ENCODE data around the gene CD1B. TPM values are rescaled to one million over a fixed set of nuclear protein-coding genes. Genes with fewer than 3 reads are reported as not detected.

Gene CD1B
- total and polyA plus RNA-seq, 3 experiments from 2014 or later, result not detected

- no peaks in the 10 kb centered on the region for H3K4me1 ChIP-seq (ENCODE audit: insufficient read depth, low read length)
- DNase-seq, result no peak
- no peaks in the 10 kb centered on the region for H3K36me3 Mint-ChIP-seq
- ChIA-PET POLR2A (no interaction called here), CTCF (no interaction called here)
- peaks cover 0 to 9% (median 3%) of the 10 kb centered on the region in 5 donors for H3K9me3 Mint-ChIP-seq
- H3K27ac Mint-ChIP-seq, result no peak overlapping the region
- no peaks in the 10 kb centered on the region for H3K9me3 ChIP-seq (ENCODE audit: low read length)
- H3K4me1 Mint-ChIP-seq, result no peaks in the 10 kb centered on the region
- H3K36me3 ChIP-seq (ENCODE audit: insufficient read depth, low read length), result no peaks in the 10 kb centered on the region
- peaks cover 2 to 41% of the 10 kb centered on the region in 2 donors for H3K27me3 Mint-ChIP-seq
- H3K27me3 ChIP-seq (ENCODE audit: insufficient read depth, low read length, poor library complexity, severe bottlenecking), result no peaks in the 10 kb centered on the region
- H3K4me3 Mint-ChIP-seq, result no peak overlapping the region
- H3K27ac ChIP-seq (ENCODE audit: low read depth, low read length), result no peak overlapping the region
- no peak overlapping the region for H3K4me3 ChIP-seq (ENCODE audit: low read length)
These were observed 7.5 kb downstream of the CD1B start for GRCh38 chr1:158323866-158324265.

- Histone ChIP-seq H3K27me3 (ENCODE audit: insufficient read depth, low read length, poor library complexity, severe bottlenecking) (no peaks in the 10 kb centered on the region), H3K4me3 (ENCODE audit: low read length) (no peak overlapping the region), H3K36me3 (ENCODE audit: insufficient read depth, low read length) (no peaks in the 10 kb centered on the region), H3K27ac (ENCODE audit: low read depth, low read length) (no peak overlapping the region), H3K4me1 (ENCODE audit: insufficient read depth, low read length) (no peaks in the 10 kb centered on the region), H3K9me3 (ENCODE audit: low read length) (no peaks in the 10 kb centered on the region)
- Mint-ChIP-seq H3K27ac (no peak overlapping the region), H3K9me3 (peaks cover 10 to 29% (median 12%) of the 10 kb centered on the region in 5 donors), H3K4me1 (no peaks in the 10 kb centered on the region), H3K27me3 (peaks cover 7% of the 10 kb centered on the region in 2 donors), H3K4me3 (no peak overlapping the region), H3K36me3 (no peaks in the 10 kb centered on the region)
- ChIA-PET CTCF (no interaction called here), POLR2A (no interaction called here)
- DNase-seq, result no peak
These were observed 20.3 kb downstream of the CD1B start for GRCh38 chr1:158311066-158311465.

- Mint-ChIP-seq H3K4me1 (no peaks in the 10 kb centered on the region), H3K4me3 (no peak overlapping the region), H3K27me3 (peaks cover 7 to 8% of the 10 kb centered on the region in 2 donors), H3K27ac (no peak overlapping the region), H3K36me3 (no peaks in the 10 kb centered on the region), H3K9me3 (peaks cover 7 to 27% (median 12%) of the 10 kb centered on the region in 5 donors)
- Histone ChIP-seq H3K27me3 (ENCODE audit: insufficient read depth, low read length, poor library complexity, severe bottlenecking) (no peaks in the 10 kb centered on the region), H3K4me1 (ENCODE audit: insufficient read depth, low read length) (no peaks in the 10 kb centered on the region), H3K27ac (ENCODE audit: low read depth, low read length) (no peak overlapping the region), H3K9me3 (ENCODE audit: low read length) (no peaks in the 10 kb centered on the region), H3K4me3 (ENCODE audit: low read length) (no peak overlapping the region), H3K36me3 (ENCODE audit: insufficient read depth, low read length) (no peaks in the 10 kb centered on the region)
- ChIA-PET POLR2A (no interaction called here), CTCF (no interaction called here)
- DNase-seq, result no peak
These were observed 20.7 kb downstream of the CD1B start for GRCh38 chr1:158310623-158311022.

- no peak for DNase-seq
- Mint-ChIP-seq H3K27ac (no peak overlapping the region), H3K4me1 (no peaks in the 10 kb centered on the region), H3K27me3 (peaks cover 20 to 36% of the 10 kb centered on the region in 2 donors), H3K36me3 (peaks cover 0 to 6% (median 2%) of the 10 kb centered on the region in 3 donors), H3K4me3 (no peak overlapping the region), H3K9me3 (peaks cover 13 to 28% (median 21%) of the 10 kb centered on the region in 5 donors)
- Histone ChIP-seq H3K27me3 (ENCODE audit: insufficient read depth, low read length, poor library complexity, severe bottlenecking) (no peaks in the 10 kb centered on the region), H3K4me3 (ENCODE audit: low read length) (no peak overlapping the region), H3K27ac (ENCODE audit: low read depth, low read length) (no peak overlapping the region), H3K9me3 (ENCODE audit: low read length) (no peaks in the 10 kb centered on the region), H3K36me3 (ENCODE audit: insufficient read depth, low read length) (no peaks in the 10 kb centered on the region), H3K4me1 (ENCODE audit: insufficient read depth, low read length) (no peaks in the 10 kb centered on the region)
- POLR2A ChIA-PET, result no interaction called here
- CTCF ChIA-PET, result interaction anchor here (1.3 kb wide), 1 partner anchor 35 kb away, joined by 3 read pairs; no protein-coding TSS in a partner anchor
These were observed 35.5 kb downstream of the CD1B start for GRCh38 chr1:158295791-158296190.

- Mint-ChIP-seq H3K4me1 (peaks cover 6 to 9% (median 7%) of the 10 kb centered on the region in 3 donors), H3K36me3 (no peaks in the 10 kb centered on the region), H3K4me3 (no peak overlapping the region), H3K27ac (no peak overlapping the region), H3K9me3 (no peaks in the 10 kb centered on the region), H3K27me3 (peaks cover 7 to 27% of the 10 kb centered on the region in 2 donors)
- CTCF ChIA-PET, result no interaction called here
- Histone ChIP-seq H3K27me3 (ENCODE audit: insufficient read depth, low read length, poor library complexity, severe bottlenecking) (no peaks in the 10 kb centered on the region), H3K27ac (ENCODE audit: low read depth, low read length) (no peak overlapping the region), H3K4me1 (ENCODE audit: insufficient read depth, low read length) (no peaks in the 10 kb centered on the region), H3K9me3 (ENCODE audit: low read length) (no peaks in the 10 kb centered on the region), H3K4me3 (ENCODE audit: low read length) (no peak overlapping the region), H3K36me3 (ENCODE audit: insufficient read depth, low read length) (no peaks in the 10 kb centered on the region)
- POLR2A ChIA-PET, result no interaction called here
- DNase-seq, result no peak
These were observed 40.9 kb downstream of the CD1B start for GRCh38 chr1:158290321-158290844.

- Histone ChIP-seq H3K4me3 (ENCODE audit: low read length) (no peak within 1 kb of the TSS), H3K36me3 (ENCODE audit: insufficient read depth, low read length) (no peaks in the 10 kb centered on the region), H3K27me3 (ENCODE audit: insufficient read depth, low read length, poor library complexity, severe bottlenecking) (no peaks in the 10 kb centered on the region), H3K27ac (ENCODE audit: low read depth, low read length) (no peak within 1 kb of the TSS), H3K4me1 (ENCODE audit: insufficient read depth, low read length) (no peaks in the 10 kb centered on the region), H3K9me3 (ENCODE audit: low read length) (no peaks in the 10 kb centered on the region)
- Mint-ChIP-seq H3K4me3 (no peak within 1 kb of the TSS), H3K36me3 (no peaks in the 10 kb centered on the region), H3K9me3 (no peaks in the 10 kb centered on the region), H3K27ac (no peak within 1 kb of the TSS), H3K27me3 (peaks cover 8 to 26% of the 10 kb centered on the region in 2 donors), H3K4me1 (peaks cover 9 to 11% (median 10%) of the 10 kb centered on the region in 3 donors)
- CTCF ChIA-PET, result no interaction called here
- no peak for DNase-seq
- POLR2A ChIA-PET, result no interaction called here
These were observed 41.5 kb downstream of the CD1B start, which contains the start of gene CD1C for GRCh38 chr1:158289811-158290210. TSS of gene CD1C (plus strand) at chr1:158289923. CDS start at chr1:158290065, 142 bp downstream.

- no peaks in the 10 kb centered on the region for H3K27me3 ChIP-seq (ENCODE audit: insufficient read depth, low read length, poor library complexity, severe bottlenecking)
- DNase-seq, result no peak
- CTCF ChIA-PET, result no interaction called here
- no peaks in the 10 kb centered on the region for H3K9me3 ChIP-seq (ENCODE audit: low read length)
- Mint-ChIP-seq H3K4me3 (no peak overlapping the region), H3K27me3 (peaks cover 14 to 42% of the 10 kb centered on the region in 2 donors), H3K4me1 (peaks cover 9 to 11% (median 10%) of the 10 kb centered on the region in 3 donors), H3K36me3 (no peaks in the 10 kb centered on the region), H3K27ac (no peak overlapping the region), H3K9me3 (peaks cover 0 to 6% (median 4%) of the 10 kb centered on the region in 5 donors)
- H3K4me3 ChIP-seq (ENCODE audit: low read length), result no peak overlapping the region
- POLR2A ChIA-PET, result no interaction called here
- H3K36me3 ChIP-seq (ENCODE audit: insufficient read depth, low read length), result no peaks in the 10 kb centered on the region
- no peaks in the 10 kb centered on the region for H3K4me1 ChIP-seq (ENCODE audit: insufficient read depth, low read length)
- H3K27ac ChIP-seq (ENCODE audit: low read depth, low read length), result no peak overlapping the region
These were observed 44.4 kb downstream of the CD1B start for GRCh38 chr1:158286941-158287346.

GRCh38 chr1:158286487-158286886, 44.8 kb downstream of the CD1B start:
- ChIA-PET CTCF (no interaction called here), POLR2A (no interaction called here)
- H3K36me3 Mint-ChIP-seq, result peaks cover 0 to 2% (median 0%) of the 10 kb centered on the region in 3 donors
- no peak overlapping the region for H3K4me3 Mint-ChIP-seq
- peaks cover 14 to 43% of the 10 kb centered on the region in 2 donors for H3K27me3 Mint-ChIP-seq
- peaks cover 0 to 10% (median 5%) of the 10 kb centered on the region in 5 donors for H3K9me3 Mint-ChIP-seq
- H3K27ac Mint-ChIP-seq, result peak overlapping the region in 1 of 8 donors; percentile 9
- H3K9me3 ChIP-seq (ENCODE audit: low read length), result no peaks in the 10 kb centered on the region
- no peaks in the 10 kb centered on the region for H3K36me3 ChIP-seq (ENCODE audit: insufficient read depth, low read length)
- no peak overlapping the region for H3K4me3 ChIP-seq (ENCODE audit: low read length)
- H3K4me1 ChIP-seq (ENCODE audit: insufficient read depth, low read length), result no peaks in the 10 kb centered on the region
- peaks cover 9 to 11% (median 10%) of the 10 kb centered on the region in 3 donors for H3K4me1 Mint-ChIP-seq
- H3K27me3 ChIP-seq (ENCODE audit: insufficient read depth, low read length, poor library complexity, severe bottlenecking), result no peaks in the 10 kb centered on the region
- DNase-seq, result no peak
- H3K27ac ChIP-seq (ENCODE audit: low read depth, low read length), result no peak overlapping the region
